Erythroblast (primary cell): ENCODE data around the gene FANCC.

Experiments
- DNase-seq, 2 experiments: peaks; one replicate each; lab custom pipeline; 2025; lab: John Stamatoyannopoulos, UW
- GATA1 ChIP-seq: IDR thresholded peaks from 2 replicates; pipeline ENCODE4 v1.6.1; 2011; ENCODE audit warnings: low read depth, mild to moderate bottlenecking, control low read depth, low read length, moderate library complexity
- POLR2A ChIP-seq: IDR thresholded peaks from 2 replicates; pipeline ENCODE4 v1.6.1; 2011; ENCODE audit warnings: mild to moderate bottlenecking, low read length

Gene FANCC

DNA sequence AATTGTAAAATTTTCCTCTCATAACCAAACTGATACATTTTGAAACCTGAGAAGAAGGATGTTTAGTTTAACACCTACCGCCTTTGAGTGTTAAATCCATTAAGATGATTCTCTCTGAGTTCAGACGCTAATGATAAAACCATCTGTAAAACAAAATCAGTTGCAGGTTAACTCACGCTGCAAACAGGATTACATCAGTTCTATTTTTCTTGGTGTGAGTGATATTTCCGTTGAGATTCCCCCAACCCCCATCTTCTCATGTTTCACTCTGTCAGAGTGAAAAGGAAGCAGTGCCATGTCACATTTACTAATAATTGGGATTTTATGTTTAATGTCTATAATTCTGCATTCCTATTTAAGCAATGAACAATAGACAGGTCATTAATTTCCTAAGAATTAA lies 146.5 kb downstream of the FANCC start:
- TF ChIP-seq GATA1 (no peak), POLR2A (no peak)
- no peak for DNase-seq

DNA sequence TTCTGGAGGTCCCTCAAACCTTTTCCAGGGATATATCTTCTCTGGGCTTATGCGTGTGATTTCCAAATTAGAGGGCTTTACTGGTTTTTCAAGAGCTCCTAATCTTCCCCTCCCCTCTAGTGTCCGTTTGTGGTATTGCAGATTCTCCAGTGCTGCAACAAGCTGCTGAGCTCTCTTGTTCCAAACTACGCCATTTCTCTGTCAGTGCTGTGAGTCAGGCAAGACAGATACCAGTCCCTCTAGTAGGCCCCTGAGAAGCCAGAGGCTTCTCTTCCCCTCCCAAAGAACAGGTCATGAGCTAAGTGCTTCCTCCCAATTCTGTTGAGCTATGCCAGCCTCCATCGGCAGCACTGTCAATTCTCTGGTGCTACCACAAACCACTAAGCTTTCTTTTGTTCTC lies 149.5 kb downstream of the FANCC start:
- TF ChIP-seq POLR2A (no peak), GATA1 (no peak)

DNA sequence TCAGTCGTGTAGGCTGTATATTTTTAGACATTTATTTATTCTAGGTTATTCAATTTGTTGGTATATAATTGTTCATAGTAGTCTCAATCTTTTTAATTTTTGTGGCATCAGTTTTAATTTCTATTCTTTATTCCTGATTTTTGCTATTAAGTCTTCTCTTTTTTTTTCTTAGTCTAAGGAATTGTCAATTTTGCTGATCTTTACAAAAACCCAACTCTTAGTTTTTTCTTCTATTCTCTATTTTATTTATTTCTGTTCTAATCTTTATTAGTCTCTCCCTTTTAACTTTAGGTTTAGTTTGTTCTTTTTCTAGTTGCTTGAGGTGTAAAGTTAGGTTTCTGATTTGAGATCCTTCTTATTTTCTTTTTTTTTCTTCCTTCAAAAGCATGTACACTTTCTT lies 152.5 kb downstream of the FANCC start:
- TF ChIP-seq GATA1, result no peak
- TF ChIP-seq POLR2A, result no peak
- no peak for DNase-seq

More for the DNA sequence above, 149.5 kb downstream of the FANCC start:
- peak; percentile 57 to 78 for DNase-seq

- no peak for TF ChIP-seq POLR2A
- DNase-seq, result no peak
Measured at GRCh38 chr9:95157481-95158151, 159.9 kb downstream of the FANCC start.

DNA sequence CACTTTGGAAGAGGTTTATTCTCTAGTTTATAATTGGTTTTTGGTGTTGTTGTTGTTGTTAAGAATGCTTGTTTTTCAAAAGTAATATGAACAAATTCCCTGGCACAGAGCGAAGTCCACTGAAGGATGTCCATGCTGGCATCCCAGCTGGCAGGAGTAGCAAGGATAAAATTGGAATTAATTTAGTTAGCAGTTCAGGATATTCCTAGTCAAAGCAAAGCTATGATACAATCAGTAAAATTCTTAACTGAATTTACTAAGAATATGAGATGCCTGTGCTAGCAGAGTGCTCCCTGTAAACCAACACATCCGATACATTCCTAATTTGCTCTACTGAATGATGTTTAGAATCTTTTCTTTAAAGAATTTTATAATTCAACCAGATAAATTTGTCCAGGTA lies 161.4 kb downstream of the FANCC start:
- TF ChIP-seq GATA1, result no peak
- no peak for TF ChIP-seq POLR2A
- DNase-seq, result no peak

DNA sequence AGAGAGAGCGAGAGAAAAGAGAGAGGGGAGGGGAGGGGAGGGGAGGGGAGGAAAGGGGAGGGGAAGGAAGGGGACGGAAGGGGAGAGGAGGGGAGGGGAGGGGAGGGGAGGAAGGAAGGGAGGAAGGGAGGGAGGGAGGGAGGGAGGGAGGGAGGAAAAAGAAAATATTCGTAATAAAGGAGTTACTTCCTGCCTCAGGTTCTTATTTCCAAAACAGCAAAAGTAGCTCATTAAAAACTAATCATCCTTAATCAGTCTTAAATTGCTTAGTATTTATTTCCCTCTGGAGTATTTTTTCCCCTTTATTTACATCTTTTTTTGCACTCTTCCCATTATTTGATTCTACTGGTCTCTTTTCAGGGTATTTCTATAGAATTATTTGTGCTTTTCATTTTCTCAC lies 162.3 kb downstream of the FANCC start:
- TF ChIP-seq POLR2A, result no peak
- no peak for DNase-seq

GRCh38 chr9:95150903-95151302 lies 166.6 kb downstream of the FANCC start:
- DNase-seq, result no peak
- no peak for TF ChIP-seq POLR2A
- no peak for TF ChIP-seq GATA1

DNA sequence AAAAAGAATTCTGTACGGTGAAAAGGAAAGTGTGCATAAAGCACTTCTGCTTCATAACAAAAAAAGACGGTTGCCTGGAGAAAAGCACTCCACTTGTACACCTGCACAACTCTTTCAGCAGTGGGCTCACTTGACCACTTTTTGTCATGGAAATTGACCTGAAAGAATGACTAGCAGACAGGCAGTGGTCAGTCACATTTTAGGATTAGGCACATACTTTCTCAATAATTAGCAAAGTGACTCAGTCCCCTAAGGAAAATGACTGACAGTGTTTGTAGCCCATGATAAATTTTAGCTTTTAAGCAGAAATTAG lies 169.3 kb downstream of the FANCC start:
- DNase-seq, result no peak
- TF ChIP-seq GATA1 (no peak), POLR2A (no peak)

DNA sequence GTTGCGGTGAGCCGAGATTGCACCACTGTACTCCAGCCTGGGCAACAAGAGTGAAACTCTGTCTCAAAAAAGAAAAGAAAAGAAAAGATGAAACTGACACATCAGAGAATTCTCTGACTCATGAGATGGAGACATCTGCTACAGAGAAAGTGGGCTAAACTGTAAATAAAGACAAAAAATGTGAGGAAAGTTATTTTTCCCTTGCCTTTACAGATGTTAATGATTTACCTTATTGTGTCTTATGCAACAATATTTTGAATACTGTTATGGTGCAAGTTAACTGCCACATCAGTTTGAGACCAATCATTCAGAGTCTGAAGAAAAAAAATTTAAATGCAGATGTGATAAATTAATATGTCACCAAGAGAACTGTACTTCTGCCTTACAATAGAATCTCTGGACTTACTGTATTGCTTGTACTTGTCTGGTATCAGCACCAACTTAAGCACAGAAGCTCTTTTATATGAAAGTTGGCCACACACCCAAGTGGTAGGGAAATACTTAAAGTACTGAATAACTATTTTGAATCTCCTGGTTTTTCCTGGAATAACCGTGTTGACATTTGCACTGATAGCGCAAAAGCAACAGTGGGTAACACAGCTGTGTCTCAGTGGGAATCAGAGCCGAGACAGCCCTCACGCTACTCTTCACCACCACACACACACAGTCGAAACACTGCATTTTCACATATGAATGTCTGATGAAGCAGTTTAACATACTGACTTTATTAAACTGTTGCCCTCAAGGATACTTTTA lies 169.9 kb downstream of the FANCC start:
- TF ChIP-seq GATA1 (no peak), POLR2A (no peak)
- no peak for DNase-seq

DNA sequence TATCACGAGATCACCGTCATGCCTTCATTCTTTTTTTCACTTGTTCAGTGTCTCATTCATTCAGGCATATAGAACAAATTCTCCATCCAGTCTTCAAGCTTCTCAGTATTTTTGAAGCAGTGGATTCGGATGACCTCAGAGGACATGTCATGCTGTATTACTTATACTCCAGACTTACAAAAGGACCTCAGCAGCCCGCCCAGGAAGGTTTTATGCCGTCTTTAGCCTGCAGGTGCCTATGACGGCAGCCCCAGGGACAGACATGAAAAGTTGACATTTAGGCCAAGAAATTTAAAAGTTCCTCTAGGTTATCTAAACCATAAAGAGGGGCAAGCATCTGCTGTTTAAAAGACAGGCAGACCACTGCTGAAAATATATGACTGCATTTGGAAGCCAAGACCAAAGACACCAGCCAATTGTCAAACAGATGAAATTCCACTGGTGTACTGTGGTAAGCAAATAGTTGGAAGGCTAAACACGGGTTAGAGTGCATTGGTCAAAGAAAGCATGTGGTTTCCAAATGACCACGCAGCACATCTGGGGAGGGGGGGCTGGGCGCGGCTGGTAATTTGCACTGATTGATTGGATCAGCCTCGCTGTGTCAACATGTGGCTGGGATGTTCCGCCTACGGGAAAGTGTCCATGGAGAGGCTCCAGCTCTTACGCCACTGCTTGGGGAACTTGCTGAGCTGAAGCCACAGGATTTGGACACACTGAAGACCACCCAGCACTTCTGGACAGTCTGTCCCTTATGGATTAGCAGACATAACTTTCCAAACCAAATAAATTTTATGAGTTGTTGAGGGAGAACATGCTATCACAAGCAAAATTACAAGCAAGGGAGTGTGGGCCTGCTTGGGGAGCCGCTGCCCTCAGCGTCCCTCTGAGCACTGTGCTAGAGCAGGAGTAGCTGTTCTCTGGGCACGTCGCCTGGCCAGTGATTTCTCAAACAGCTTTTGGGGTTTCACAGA lies 173.6 kb downstream of the FANCC start:
- TF ChIP-seq POLR2A, result no peak
- no peak for TF ChIP-seq GATA1
- no peak for DNase-seq

DNA sequence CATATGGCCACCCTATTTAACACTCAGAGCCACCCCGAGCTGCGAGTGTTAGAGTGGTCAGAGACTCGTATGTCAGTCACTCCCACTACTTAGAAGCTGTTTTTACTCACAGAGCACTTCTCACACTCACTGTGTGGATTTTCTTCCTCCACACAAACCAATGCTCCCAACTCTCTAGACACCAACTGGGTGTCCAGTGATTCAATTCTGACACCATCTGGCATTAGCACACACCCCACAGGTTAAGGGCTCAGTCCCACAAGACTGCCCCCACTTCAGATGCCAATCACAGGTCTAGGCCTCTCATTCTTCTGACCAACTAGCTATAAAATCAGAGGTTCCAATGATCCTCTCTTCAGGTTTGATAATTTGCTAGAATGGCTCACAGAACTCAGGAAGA lies 174.8 kb downstream of the FANCC start:
- DNase-seq, result no peak
- TF ChIP-seq POLR2A (no peak), GATA1 (no peak)

GRCh38 chr9:95142315-95142714 lies 175.2 kb downstream of the FANCC start:
- no peak for DNase-seq
- TF ChIP-seq GATA1 (no peak), POLR2A (no peak)

DNA sequence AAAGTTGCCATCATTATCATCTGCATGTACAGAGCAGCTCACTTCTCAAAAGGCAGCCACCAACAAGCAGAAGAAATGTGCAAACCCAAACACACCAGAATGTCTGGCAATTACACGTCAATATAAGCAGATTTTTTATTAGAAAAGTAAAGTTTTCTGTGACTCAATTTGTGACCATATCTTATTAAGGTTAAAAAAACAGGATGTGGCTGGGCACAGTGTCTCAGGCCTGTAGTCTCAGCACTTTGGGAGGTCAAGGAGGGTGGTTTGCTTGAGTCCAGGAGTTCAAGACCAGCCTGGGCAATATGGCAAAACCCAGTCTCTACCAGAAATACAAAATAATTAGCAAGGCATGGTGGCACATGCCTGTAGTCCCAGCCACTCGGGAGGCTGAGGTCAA lies 176.7 kb downstream of the FANCC start:
- no peak for TF ChIP-seq GATA1
- DNase-seq, result no peak

DNA sequence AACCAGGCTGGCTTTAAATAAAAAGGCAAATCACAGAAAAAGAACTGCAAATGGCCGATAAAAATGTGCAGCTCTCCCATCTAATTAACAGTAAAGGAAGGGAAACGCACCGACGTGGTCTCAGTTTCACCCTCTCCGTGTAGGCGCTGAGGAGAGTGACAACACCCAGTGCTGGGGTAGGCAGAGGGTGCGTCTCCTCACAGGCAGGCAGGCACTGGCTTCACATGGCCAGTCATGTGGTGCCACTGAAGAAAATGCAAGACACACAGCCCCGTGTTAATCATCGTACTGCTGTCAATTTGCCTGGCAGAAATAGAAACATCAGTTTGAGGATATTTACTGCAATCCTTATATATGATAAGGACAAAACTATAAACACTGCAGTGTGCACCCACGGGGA lies 178.4 kb downstream of the FANCC start:
- no peak for DNase-seq
- TF ChIP-seq POLR2A, result no peak
- TF ChIP-seq GATA1, result no peak
